IMR-90 (cell line): ENCODE measurements around the gene HERC6.

Experiments used
- CTCF ChIP-seq: conservative IDR thresholded peaks from 2 replicates; pipeline ENCODE4 v1.5.1; 2012; ENCODE audit warnings: mild to moderate bottlenecking, low read depth, low read length, improper control_type of control experiment
- MAFK ChIP-seq: IDR thresholded peaks from 2 replicates; pipeline ENCODE4 v1.6.1; 2012; ENCODE audit warnings: low read depth, low read length, improper control_type of control experiment
- MXI1 ChIP-seq: IDR thresholded peaks from 2 replicates; pipeline ENCODE4 v1.6.1; 2012; ENCODE audit warnings: low read depth, mild to moderate bottlenecking, low read length, moderate library complexity, borderline replicate concordance
- POLR2A ChIP-seq: IDR thresholded peaks from 2 replicates; pipeline ENCODE4 v1.6.1; 2012; ENCODE audit warnings: mild to moderate bottlenecking, low read depth, low read length

GRCh38 chr4:88414755-88415154 is 36.1 kb downstream of the HERC6 start:
- no peak for TF ChIP-seq CTCF
- no peak for TF ChIP-seq MAFK
- no peak for TF ChIP-seq POLR2A
- no peak for TF ChIP-seq MXI1
